ENCODE data around the gene TMPRSS9.

The TMPRSS9 gene

GRCh38 chr19:2329501-2329916 is 30.6 kb upstream of the TMPRSS9 start:
- no peak for FAIRE-seq

GRCh38 chr19:2330255-2330631 is 29.8 kb upstream of the TMPRSS9 start:
- no peak for FAIRE-seq

- no peak for FAIRE-seq
Observed at GRCh38 chr19:2330632-2331284, 29.3 kb upstream of the TMPRSS9 start.

- no peak for FAIRE-seq
Observed at GRCh38 chr19:2331601-2332246, 28.3 kb upstream of the TMPRSS9 start.

GRCh38 chr19:2332341-2333026 is 27.6 kb upstream of the TMPRSS9 start:
- no peak for FAIRE-seq

- no peak for FAIRE-seq
Observed at GRCh38 chr19:2333027-2333806, 26.8 kb upstream of the TMPRSS9 start.

- no peak for FAIRE-seq
Observed at GRCh38 chr19:2333807-2334211, 26.3 kb upstream of the TMPRSS9 start.

- no peak for FAIRE-seq
Observed at GRCh38 chr19:2334426-2334825, 25.6 kb upstream of the TMPRSS9 start.

GRCh38 chr19:2334986-2335846 is 24.8 kb upstream of the TMPRSS9 start:
- FAIRE-seq: no peak

GRCh38 chr19:2335848-2336247 is 24.2 kb upstream of the TMPRSS9 start:
- no peak for FAIRE-seq

- FAIRE-seq: no peak
Observed at GRCh38 chr19:2336528-2337328, 23.3 kb upstream of the TMPRSS9 start.

- FAIRE-seq: no peak
Observed at GRCh38 chr19:2337329-2337707, 22.7 kb upstream of the TMPRSS9 start.

GRCh38 chr19:2338055-2338615 is 21.9 kb upstream of the TMPRSS9 start:
- no peak for FAIRE-seq

- FAIRE-seq: no peak
Observed at GRCh38 chr19:2338751-2339643, 21.1 kb upstream of the TMPRSS9 start.

GRCh38 chr19:2339644-2340310 is 20.3 kb upstream of the TMPRSS9 start:
- no peak for FAIRE-seq

GRCh38 chr19:2340496-2341243 is 19.4 kb upstream of the TMPRSS9 start:
- no peak for FAIRE-seq

- no peak for FAIRE-seq
Observed at GRCh38 chr19:2341244-2341751, 18.8 kb upstream of the TMPRSS9 start.

GRCh38 chr19:2341982-2342381 is 18.1 kb upstream of the TMPRSS9 start:
- no peak for FAIRE-seq
